ENCODE measurements around the gene SELENOW. TPM values are rescaled to one million over a fixed set of nuclear protein-coding genes. Genes with fewer than 3 reads are reported as not detected.
"Not testable (repeated sequence)": the region's sequence is repeated elsewhere in the genome, so short reads cannot be mapped to it uniquely, and the experiment has no call there.

The SELENOW gene
- total and polyA plus RNA-seq, 4 donors: 28.2 to 102 (median 67.4) TPM

DNA sequence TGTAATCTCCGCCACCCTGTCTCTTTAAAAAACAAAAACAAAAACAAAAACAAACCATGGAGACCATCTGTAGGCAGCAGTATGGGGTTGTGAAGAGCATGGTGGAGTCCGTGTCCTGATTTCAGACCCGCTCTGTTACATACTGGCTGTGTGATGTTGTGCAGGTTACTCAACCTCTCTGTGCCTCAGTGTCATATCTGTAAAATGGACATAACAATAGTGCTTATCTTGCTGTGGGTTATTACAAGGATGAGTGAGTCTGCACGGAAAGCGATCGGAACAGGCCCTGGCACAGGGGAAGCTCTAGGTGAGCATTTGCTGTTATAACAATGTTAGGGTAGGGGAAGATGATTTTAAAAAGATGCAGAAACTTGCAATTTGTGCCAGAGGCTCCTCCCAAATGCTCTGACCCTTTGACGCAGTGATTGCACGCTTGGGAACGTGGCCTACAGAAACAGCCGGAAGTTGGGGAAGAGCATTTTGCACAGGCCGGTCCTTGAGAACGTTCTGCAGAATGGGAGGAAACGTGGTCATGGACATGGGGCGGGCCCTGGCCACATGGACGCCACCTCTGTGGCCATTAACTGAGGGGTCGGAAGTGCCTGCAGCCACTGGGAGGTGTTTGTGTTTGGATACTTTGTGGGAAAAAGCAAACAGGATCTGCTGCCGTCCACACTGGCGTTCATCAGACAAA, 15.7 kb upstream of the SELENOW start (continued):
- TF ChIP-seq, protein P1, sequence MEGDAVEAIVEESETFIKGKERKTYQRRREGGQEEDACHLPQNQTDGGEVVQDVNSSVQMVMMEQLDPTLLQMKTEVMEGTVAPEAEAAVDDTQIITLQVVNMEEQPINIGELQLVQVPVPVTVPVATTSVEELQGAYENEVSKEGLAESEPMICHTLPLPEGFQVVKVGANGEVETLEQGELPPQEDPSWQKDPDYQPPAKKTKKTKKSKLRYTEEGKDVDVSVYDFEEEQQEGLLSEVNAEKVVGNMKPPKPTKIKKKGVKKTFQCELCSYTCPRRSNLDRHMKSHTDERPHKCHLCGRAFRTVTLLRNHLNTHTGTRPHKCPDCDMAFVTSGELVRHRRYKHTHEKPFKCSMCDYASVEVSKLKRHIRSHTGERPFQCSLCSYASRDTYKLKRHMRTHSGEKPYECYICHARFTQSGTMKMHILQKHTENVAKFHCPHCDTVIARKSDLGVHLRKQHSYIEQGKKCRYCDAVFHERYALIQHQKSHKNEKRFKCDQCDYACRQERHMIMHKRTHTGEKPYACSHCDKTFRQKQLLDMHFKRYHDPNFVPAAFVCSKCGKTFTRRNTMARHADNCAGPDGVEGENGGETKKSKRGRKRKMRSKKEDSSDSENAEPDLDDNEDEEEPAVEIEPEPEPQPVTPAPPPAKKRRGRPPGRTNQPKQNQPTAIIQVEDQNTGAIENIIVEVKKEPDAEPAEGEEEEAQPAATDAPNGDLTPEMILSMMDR (IDR thresholded peaks at IDR 0.05; ENCODE audit: low read depth, low read length, missing input control): no peak
- TF ChIP-seq EGR1 (IDR thresholded peaks at IDR 0.05; ENCODE audit: low read depth in 2 of 2) (no peak), NR2F2 (IDR thresholded peaks at IDR 0.05) (peak; percentile 89), TAF1 (conservative IDR thresholded peaks at IDR 0.05) (no peak), SP1 (IDR thresholded peaks at IDR 0.05) (peak; percentile 26), JUND (IDR thresholded peaks at IDR 0.05) (no peak), RAD21 (IDR thresholded peaks at IDR 0.05) (no peak), YY1 (IDR thresholded peaks at IDR 0.05) (no peak), HNF4G (IDR thresholded peaks at IDR 0.05) (no peak), RXRA (IDR thresholded peaks at IDR 0.05) (no peak)

DNA sequence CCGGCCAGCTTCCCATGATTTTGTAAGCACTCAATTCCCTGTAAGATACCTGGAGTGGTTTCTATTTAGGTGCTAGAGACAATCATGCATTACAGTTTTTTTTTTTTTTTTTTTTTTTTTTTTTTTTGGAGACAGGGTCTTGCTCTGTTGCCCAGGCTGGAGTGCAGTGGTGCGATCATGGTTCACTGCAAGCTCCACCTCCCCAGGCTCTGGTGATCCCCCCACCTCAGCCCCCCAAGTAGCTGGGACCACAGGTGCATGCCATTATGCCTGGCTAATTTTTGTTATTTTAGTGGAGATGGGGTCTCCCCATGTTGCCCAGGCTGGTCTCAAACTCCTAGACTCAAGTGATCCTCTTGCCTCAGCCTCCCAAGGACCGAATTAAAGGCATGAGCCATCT, 13.8 kb upstream of the SELENOW start:
- not testable (repeated sequence) for DNase-seq (ENCODE audit: low spot score); H3K27me3 ChIP-seq (ENCODE audit: control insufficient read depth in 4 of 4, insufficient read depth in 4 of 4, low read length in 3 of 4); H3K9me3 ChIP-seq (ENCODE audit: control insufficient read depth in 4 of 4, low read length in 3 of 4); H3K4me1 ChIP-seq (ENCODE audit: control insufficient read depth in 4 of 4, insufficient read depth in 4 of 4, low read length in 3 of 4); H3K27ac ChIP-seq (ENCODE audit: low read depth in 1 of 2, low read length in 2 of 2); H3K36me3 ChIP-seq (ENCODE audit: control insufficient read depth in 4 of 4, insufficient read depth in 3 of 4, low read depth in 1 of 4, low read length in 3 of 4); H3K4me3 ChIP-seq (ENCODE audit: low read depth in 1 of 3, low read length in 3 of 3); H3K9ac ChIP-seq (ENCODE audit: low read depth in 1 of 2, low read length in 2 of 2)
- WGBS: 90% methylated on average over 3 of the region's 3 CpGs

DNA sequence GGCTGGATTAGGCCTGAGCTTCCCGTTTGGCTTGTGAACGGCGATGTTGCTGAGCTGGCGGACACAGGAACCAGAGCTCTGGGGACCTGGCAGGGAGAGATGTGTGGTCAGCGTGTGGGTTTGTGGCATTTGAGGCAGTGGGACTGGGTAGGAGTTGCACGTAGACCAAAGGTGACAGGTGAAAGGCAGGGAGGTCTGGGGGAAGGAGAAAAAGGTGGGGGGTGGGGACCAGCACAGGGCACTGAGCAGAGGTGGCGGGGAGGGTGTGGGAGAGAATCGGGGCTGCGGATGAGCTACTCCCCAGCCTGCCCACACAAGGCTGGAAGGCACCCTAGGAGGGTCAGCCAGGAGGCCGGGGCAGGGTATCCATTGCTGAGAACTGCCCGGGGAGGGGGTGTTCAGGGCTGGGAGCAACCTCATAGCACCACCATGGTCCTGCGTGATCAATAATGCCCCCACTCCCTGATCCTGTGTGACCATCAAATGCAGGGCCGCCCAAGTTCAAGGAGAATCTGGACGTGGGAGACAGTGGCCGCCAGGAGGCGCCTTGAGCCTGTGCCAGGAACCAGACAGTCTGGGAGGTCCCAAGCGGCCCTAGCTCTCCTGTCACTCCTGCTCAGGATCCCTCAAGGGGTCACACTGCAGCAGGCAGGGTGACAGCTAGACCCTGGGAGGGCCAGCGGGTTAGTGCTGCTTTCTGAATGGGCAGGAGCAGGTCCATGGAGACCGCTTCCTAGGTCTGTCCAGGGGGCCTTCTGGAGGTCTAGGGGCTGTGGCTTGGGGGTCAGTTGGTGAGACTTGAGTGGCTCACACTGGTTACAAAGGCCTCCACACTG, 12.8 kb upstream of the SELENOW start:
- TF ChIP-seq RAD21 (IDR thresholded peaks at IDR 0.05): peak; percentile 70 to 82
- no peak for TF ChIP-seq JUND (IDR thresholded peaks at IDR 0.05)
- TF ChIP-seq, protein P1 (IDR thresholded peaks at IDR 0.05; ENCODE audit: low read depth, low read length, missing input control): peak; percentile 48
- Histone ChIP-seq H3K9me3 (ENCODE audit: control insufficient read depth in 4 of 4, low read length in 3 of 4) (no peaks in the 10 kb centered on the region), H3K27me3 (ENCODE audit: control insufficient read depth in 4 of 4, insufficient read depth in 4 of 4, low read length in 3 of 4) (no peaks in the 10 kb centered on the region), H3K36me3 (ENCODE audit: control insufficient read depth in 4 of 4, insufficient read depth in 3 of 4, low read depth in 1 of 4, low read length in 3 of 4) (peaks cover 0 to 1% (median 0%) of the 10 kb centered on the region in 4 donors), H3K4me3 (ENCODE audit: low read depth in 1 of 3, low read length in 3 of 3) (no peak overlapping the region), H3K27ac (ENCODE audit: low read depth in 1 of 2, low read length in 2 of 2) (no peak overlapping the region), H3K9ac (ENCODE audit: low read depth in 1 of 2, low read length in 2 of 2) (no peak overlapping the region), H3K4me1 (ENCODE audit: control insufficient read depth in 4 of 4, insufficient read depth in 4 of 4, low read length in 3 of 4) (peaks cover 0 to 3% (median 0%) of the 10 kb centered on the region in 4 donors)
- 45% methylated on average over 19 of the region's 19 CpGs for WGBS
- DNase-seq (ENCODE audit: low spot score): peak; percentile 69

DNA sequence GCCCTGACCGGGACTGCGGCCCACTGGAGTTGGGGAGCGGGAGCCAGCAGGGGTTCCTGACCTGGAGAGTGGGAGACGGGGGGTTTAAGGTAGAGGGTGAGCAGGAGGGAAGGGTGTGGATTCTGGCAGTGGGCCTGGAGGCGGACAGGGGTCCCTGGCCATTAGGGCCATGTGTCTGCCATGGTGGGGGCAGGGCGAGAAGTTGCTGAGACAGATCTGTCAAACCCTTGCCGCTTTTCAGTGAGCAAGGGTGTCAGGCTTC, 12.2 kb upstream of the SELENOW start:
- no peak overlapping the region for H3K9ac ChIP-seq (ENCODE audit: low read depth in 1 of 2, low read length in 2 of 2)
- H3K27ac ChIP-seq (ENCODE audit: low read depth in 1 of 2, low read length in 2 of 2): no peak overlapping the region
- H3K4me1 ChIP-seq (ENCODE audit: control insufficient read depth in 4 of 4, insufficient read depth in 4 of 4, low read length in 3 of 4): peaks cover 0 to 3% (median 0%) of the 10 kb centered on the region in 4 donors
- H3K27me3 ChIP-seq (ENCODE audit: control insufficient read depth in 4 of 4, insufficient read depth in 4 of 4, low read length in 3 of 4): no peaks in the 10 kb centered on the region
- WGBS: 89% methylated on average over 7 of the region's 7 CpGs
- no peak for DNase-seq (ENCODE audit: low spot score)
- H3K4me3 ChIP-seq (ENCODE audit: low read depth in 1 of 3, low read length in 3 of 3): no peak overlapping the region
- peaks cover 0 to 1% (median 0%) of the 10 kb centered on the region in 4 donors for H3K36me3 ChIP-seq (ENCODE audit: control insufficient read depth in 4 of 4, insufficient read depth in 3 of 4, low read depth in 1 of 4, low read length in 3 of 4)
- no peaks in the 10 kb centered on the region for H3K9me3 ChIP-seq (ENCODE audit: control insufficient read depth in 4 of 4, low read length in 3 of 4)
- TF ChIP-seq FOXA1 (IDR thresholded peaks at IDR 0.05) (no peak), TAF1 (conservative IDR thresholded peaks at IDR 0.05) (no peak), RXRA (IDR thresholded peaks at IDR 0.05) (no peak), HNF4G (IDR thresholded peaks at IDR 0.05) (no peak), NR2F2 (IDR thresholded peaks at IDR 0.05) (no peak), HNF4A (conservative IDR thresholded peaks at IDR 0.05) (no peak), FOXA2 (IDR thresholded peaks at IDR 0.05) (no peak), YY1 (IDR thresholded peaks at IDR 0.05) (no peak)
- TF ChIP-seq, protein P1 (IDR thresholded peaks at IDR 0.05; ENCODE audit: low read depth, low read length, missing input control): no peak
- TF ChIP-seq, protein P2, sequence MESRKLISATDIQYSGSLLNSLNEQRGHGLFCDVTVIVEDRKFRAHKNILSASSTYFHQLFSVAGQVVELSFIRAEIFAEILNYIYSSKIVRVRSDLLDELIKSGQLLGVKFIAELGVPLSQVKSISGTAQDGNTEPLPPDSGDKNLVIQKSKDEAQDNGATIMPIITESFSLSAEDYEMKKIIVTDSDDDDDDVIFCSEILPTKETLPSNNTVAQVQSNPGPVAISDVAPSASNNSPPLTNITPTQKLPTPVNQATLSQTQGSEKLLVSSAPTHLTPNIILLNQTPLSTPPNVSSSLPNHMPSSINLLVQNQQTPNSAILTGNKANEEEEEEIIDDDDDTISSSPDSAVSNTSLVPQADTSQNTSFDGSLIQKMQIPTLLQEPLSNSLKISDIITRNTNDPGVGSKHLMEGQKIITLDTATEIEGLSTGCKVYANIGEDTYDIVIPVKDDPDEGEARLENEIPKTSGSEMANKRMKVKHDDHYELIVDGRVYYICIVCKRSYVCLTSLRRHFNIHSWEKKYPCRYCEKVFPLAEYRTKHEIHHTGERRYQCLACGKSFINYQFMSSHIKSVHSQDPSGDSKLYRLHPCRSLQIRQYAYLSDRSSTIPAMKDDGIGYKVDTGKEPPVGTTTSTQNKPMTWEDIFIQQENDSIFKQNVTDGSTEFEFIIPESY (IDR thresholded peaks at IDR 0.05): no peak
- TF ChIP-seq, protein P3, sequence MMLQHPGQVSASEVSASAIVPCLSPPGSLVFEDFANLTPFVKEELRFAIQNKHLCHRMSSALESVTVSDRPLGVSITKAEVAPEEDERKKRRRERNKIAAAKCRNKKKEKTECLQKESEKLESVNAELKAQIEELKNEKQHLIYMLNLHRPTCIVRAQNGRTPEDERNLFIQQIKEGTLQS (IDR thresholded peaks at IDR 0.05): no peak
